ENCODE measurements around the gene NPDC1. TPM values are rescaled to one million over a fixed set of nuclear protein-coding genes. Genes with fewer than 3 reads are reported as not detected.

The NPDC1 gene
- total RNA-seq, 1 donor from 2014 or later = 90.8 TPM

- Mint-ChIP-seq H3K9me3 (ENCODE audit: low read depth) (no peaks in the 10 kb centered on the region), H3K4me3 (ENCODE audit: unreplicated experiment) (no peak overlapping the region)
- DNase-seq (ENCODE audit: low spot score) = no peak
Measured at GRCh38 chr9:137020771-137021567, 25.0 kb downstream of the NPDC1 start.

GRCh38 chr9:137019891-137020683, 25.9 kb downstream of the NPDC1 start:
- H3K27ac Mint-ChIP-seq (ENCODE audit: unreplicated experiment) = no peak overlapping the region
- no peaks in the 10 kb centered on the region for H3K27me3 Mint-ChIP-seq (ENCODE audit: low read depth)
- peaks cover 9% of the 10 kb centered on the region for H3K36me3 Mint-ChIP-seq (ENCODE audit: low read depth)
- TF ChIP-seq, protein P1, sequence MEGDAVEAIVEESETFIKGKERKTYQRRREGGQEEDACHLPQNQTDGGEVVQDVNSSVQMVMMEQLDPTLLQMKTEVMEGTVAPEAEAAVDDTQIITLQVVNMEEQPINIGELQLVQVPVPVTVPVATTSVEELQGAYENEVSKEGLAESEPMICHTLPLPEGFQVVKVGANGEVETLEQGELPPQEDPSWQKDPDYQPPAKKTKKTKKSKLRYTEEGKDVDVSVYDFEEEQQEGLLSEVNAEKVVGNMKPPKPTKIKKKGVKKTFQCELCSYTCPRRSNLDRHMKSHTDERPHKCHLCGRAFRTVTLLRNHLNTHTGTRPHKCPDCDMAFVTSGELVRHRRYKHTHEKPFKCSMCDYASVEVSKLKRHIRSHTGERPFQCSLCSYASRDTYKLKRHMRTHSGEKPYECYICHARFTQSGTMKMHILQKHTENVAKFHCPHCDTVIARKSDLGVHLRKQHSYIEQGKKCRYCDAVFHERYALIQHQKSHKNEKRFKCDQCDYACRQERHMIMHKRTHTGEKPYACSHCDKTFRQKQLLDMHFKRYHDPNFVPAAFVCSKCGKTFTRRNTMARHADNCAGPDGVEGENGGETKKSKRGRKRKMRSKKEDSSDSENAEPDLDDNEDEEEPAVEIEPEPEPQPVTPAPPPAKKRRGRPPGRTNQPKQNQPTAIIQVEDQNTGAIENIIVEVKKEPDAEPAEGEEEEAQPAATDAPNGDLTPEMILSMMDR (IDR thresholded peaks at IDR 0.05) = no peak
- DNase-seq (ENCODE audit: low spot score) = no peak
- no peaks in the 10 kb centered on the region for H3K4me1 Mint-ChIP-seq (ENCODE audit: low read depth)
- no peak overlapping the region for H3K4me3 Mint-ChIP-seq (ENCODE audit: unreplicated experiment)
- no peaks in the 10 kb centered on the region for H3K9me3 Mint-ChIP-seq (ENCODE audit: low read depth)

More at GRCh38 chr9:137020771-137021567, 25.0 kb downstream of the NPDC1 start:
- Mint-ChIP-seq H3K4me1 (ENCODE audit: low read depth) (no peaks in the 10 kb centered on the region), H3K27me3 (ENCODE audit: low read depth) (no peaks in the 10 kb centered on the region), H3K36me3 (ENCODE audit: low read depth) (peaks cover 9% of the 10 kb centered on the region), H3K27ac (ENCODE audit: unreplicated experiment) (no peak overlapping the region)
- TF ChIP-seq, protein P1 (IDR thresholded peaks at IDR 0.05) = no peak

DNA sequence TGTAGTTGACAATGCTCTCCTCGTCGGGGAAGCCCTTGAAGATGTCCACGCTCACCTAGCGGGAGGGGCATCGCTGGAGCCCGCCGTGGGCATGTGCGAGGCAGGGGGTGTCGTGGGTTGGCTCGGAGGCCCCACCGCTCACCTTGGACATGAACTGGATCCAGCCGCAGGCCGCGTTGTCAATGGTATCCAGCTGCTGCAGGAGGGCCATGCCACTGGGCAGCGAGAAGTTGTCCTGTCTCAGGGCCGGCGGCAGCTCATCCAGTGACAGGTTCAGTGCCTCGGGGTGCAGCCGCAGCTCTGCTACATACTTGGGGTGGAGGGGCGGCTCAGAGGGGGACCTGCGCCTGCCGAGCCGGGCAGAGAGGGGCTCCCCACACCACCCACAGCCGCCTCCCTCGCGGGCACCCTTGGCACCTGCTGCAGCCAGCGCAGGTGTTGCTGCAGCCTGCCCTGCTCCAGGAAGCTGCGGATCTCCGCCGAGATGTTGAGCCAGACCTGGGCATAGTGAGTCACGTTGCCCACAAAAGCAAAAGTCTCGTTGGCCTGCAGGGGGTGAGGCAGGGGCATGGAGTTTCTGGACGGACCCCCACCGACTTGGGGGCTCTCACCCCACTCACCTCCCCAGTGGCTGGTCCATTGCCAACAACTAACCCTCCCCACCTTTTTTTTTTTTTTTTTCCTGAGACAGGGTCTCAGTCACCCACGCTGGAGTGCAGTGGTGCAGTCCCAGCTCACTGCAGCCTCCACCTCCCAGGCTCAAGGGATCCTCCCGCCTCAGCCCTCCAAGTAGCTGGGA, 27.0 kb downstream of the NPDC1 start:
- H3K9me3 Mint-ChIP-seq (ENCODE audit: low read depth) = no peaks in the 10 kb centered on the region
- H3K27me3 Mint-ChIP-seq (ENCODE audit: low read depth) = no peaks in the 10 kb centered on the region
- TF ChIP-seq, protein P1 (IDR thresholded peaks at IDR 0.05) = no peak
- no peaks in the 10 kb centered on the region for H3K4me1 Mint-ChIP-seq (ENCODE audit: low read depth)
- no peak for DNase-seq (ENCODE audit: low spot score)
- peaks cover 9% of the 10 kb centered on the region for H3K36me3 Mint-ChIP-seq (ENCODE audit: low read depth)
- no peak overlapping the region for H3K27ac Mint-ChIP-seq (ENCODE audit: unreplicated experiment)
- H3K4me3 Mint-ChIP-seq (ENCODE audit: unreplicated experiment) = no peak overlapping the region

GRCh38 chr9:137017791-137018497, 28.0 kb downstream of the NPDC1 start:
- Mint-ChIP-seq H3K4me1 (ENCODE audit: low read depth) (no peaks in the 10 kb centered on the region), H3K27me3 (ENCODE audit: low read depth) (no peaks in the 10 kb centered on the region), H3K36me3 (ENCODE audit: low read depth) (peaks cover 9% of the 10 kb centered on the region), H3K27ac (ENCODE audit: unreplicated experiment) (no peak overlapping the region), H3K9me3 (ENCODE audit: low read depth) (no peaks in the 10 kb centered on the region), H3K4me3 (ENCODE audit: unreplicated experiment) (no peak overlapping the region)
- DNase-seq (ENCODE audit: low spot score) = no peak
- TF ChIP-seq, protein P1 (IDR thresholded peaks at IDR 0.05) = no peak

All from chondrocyte (in vitro differentiated cells).